Endodermal cell (in vitro differentiated cells): ENCODE results near the gene SLC29A1. TPM values are rescaled to one million over a fixed set of nuclear protein-coding genes. Genes with fewer than 3 reads are reported as not detected.

Source experiments
- DNase-seq: peaks from one replicate; pipeline ENCODE4 v3.0.0-alpha.2; 2017
- H3K27ac ChIP-seq: 2 replicates; pipeline ENCODE4 v1.5.1; 2013; ENCODE audit warnings: mild to moderate bottlenecking, low read depth, low read length, moderate library complexity
- H3K27me3 ChIP-seq: 2 replicates; pipeline ENCODE4 v1.6.1; 2013; ENCODE audit warnings: mild to moderate bottlenecking, low read length, moderate library complexity; ENCODE audit not compliant: insufficient read depth, control insufficient read depth, poor library complexity, severe bottlenecking
- H3K36me3 ChIP-seq: 2 replicates; pipeline ENCODE4 v1.7.0; 2013; ENCODE audit warnings: mild to moderate bottlenecking, low read length, moderate library complexity; ENCODE audit not compliant: control insufficient read depth, insufficient read depth
- H3K4me1 ChIP-seq: one replicate; pipeline ENCODE4 v1.7.0; 2013; ENCODE audit warnings: low read length; ENCODE audit not compliant: control insufficient read depth, insufficient read depth
- H3K4me3 ChIP-seq: 2 replicates; pipeline ENCODE4 v1.5.1; 2013; ENCODE audit warnings: mild to moderate bottlenecking, low read length, moderate library complexity
- H3K9ac ChIP-seq: 2 replicates; pipeline ENCODE4 v1.6.1; 2013; ENCODE audit warnings: mild to moderate bottlenecking, low read length, moderate library complexity; ENCODE audit not compliant: poor library complexity, severe bottlenecking; ENCODE audit errors: extremely low read depth
- H3K9me3 ChIP-seq: 2 replicates; pipeline ENCODE4 v1.6.1; 2013; ENCODE audit warnings: mild to moderate bottlenecking, low read length, moderate library complexity; ENCODE audit not compliant: control insufficient read depth
- H3K27ac Mint-ChIP-seq: 2 replicates; pipeline ENCODE4 v1.8.0; 2020; ENCODE audit warnings: mixed read lengths
- H3K27me3 Mint-ChIP-seq: 2 replicates; pipeline ENCODE4 v1.8.0; 2021; ENCODE audit warnings: mild to moderate bottlenecking, mixed read lengths; ENCODE audit not compliant: insufficient read depth
- H3K36me3 Mint-ChIP-seq: 2 replicates; pipeline ENCODE4 v1.8.0; 2020; ENCODE audit warnings: low read depth, mixed read lengths
- H3K4me1 Mint-ChIP-seq: 2 replicates; pipeline ENCODE4 v1.8.0; 2020; ENCODE audit warnings: mixed read lengths
- H3K4me3 Mint-ChIP-seq: 2 replicates; pipeline ENCODE4 v1.8.0; 2020; ENCODE audit warnings: mild to moderate bottlenecking, moderate library complexity, mixed read lengths
- H3K9me3 Mint-ChIP-seq: 2 replicates; pipeline ENCODE4 v1.8.0; 2020; ENCODE audit warnings: mild to moderate bottlenecking, mixed read lengths
- WGBS, 2 experiments: methylation state at CpG; one replicate each; pipeline versions ENCODE4 v1.1.5 to v1.1.7; 2013; ENCODE audit warnings: missing lambda C conversion rate in 2 of 2, mixed read lengths in 1 of 2; ENCODE audit not compliant: insufficient coverage in 1 of 2, insufficient read length in 1 of 2; 5-methylcytosine and 5-hydroxymethylcytosine counted together
- total RNA-seq, 2 donors: library from RNA; stranded (reverse); fragmentation: NEBNext Ultra II Directional in 1 of 2; extraction: Animal tissue kit (Norgen Biotek cat#: 25700) in 1 of 2; gene quantifications; 2 replicates in 1 of 2; 3 replicates in 1 of 2; pipeline ENCODE4 v1.2.1, GENCODE V29; 2021
- TF ChIP-seq, protein P1 (sequence below): fragments of 200-600 bp; sonication (generic); conservative IDR thresholded peaks from 2 replicates; pipeline ENCODE4 v1.5.0; 2021; ENCODE audit warnings: antibody characterized with exemption, mild to moderate bottlenecking

The SLC29A1 gene
- total RNA-seq, 2 donors from 2014 or later, result 129 to 155 TPM

DNA sequence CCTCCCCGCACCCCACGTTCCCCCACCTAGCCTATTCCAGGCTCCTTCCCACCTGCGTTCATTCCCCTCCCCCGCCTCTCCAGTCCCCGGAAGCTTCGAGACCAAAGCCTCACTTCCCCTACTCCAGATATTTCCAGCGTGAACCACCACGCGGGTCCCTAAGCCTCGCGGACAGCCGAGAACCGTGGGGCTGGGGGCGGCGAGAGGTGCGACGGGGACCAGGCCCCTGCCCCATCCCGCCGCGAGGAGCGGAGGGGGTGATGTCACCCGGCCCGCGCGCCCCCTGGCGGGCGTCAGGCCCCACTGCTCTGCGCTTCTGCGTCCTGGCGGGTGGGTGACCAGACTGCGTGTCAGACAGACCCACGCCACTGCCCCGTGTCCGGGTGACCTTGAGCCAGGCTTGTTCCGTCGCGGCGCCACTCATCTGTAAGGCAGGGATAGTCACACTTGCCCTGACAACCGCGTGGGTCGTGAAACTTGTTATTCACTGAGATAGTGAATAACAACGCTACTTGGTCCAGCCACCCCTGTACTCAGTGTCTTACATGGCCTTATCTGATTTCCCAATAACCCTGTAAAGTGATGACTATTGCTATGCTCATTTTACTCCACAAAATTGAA, 14.5 kb downstream of the SLC29A1 start:
- Histone ChIP-seq H3K36me3 (no peaks in the 10 kb centered on the region), H3K4me1 (peaks cover 7% of the 10 kb centered on the region), H3K27ac (no peak overlapping the region), H3K27me3 (no peaks in the 10 kb centered on the region), H3K9ac (peak overlapping the region; percentile 87), H3K9me3 (no peaks in the 10 kb centered on the region), H3K4me3 (peak overlapping the region; percentile 81)
- TF ChIP-seq, protein P1, sequence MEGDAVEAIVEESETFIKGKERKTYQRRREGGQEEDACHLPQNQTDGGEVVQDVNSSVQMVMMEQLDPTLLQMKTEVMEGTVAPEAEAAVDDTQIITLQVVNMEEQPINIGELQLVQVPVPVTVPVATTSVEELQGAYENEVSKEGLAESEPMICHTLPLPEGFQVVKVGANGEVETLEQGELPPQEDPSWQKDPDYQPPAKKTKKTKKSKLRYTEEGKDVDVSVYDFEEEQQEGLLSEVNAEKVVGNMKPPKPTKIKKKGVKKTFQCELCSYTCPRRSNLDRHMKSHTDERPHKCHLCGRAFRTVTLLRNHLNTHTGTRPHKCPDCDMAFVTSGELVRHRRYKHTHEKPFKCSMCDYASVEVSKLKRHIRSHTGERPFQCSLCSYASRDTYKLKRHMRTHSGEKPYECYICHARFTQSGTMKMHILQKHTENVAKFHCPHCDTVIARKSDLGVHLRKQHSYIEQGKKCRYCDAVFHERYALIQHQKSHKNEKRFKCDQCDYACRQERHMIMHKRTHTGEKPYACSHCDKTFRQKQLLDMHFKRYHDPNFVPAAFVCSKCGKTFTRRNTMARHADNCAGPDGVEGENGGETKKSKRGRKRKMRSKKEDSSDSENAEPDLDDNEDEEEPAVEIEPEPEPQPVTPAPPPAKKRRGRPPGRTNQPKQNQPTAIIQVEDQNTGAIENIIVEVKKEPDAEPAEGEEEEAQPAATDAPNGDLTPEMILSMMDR, result peak; percentile 99
- H3K27me3 Mint-ChIP-seq, result peaks cover 4% of the 10 kb centered on the region
- H3K9me3 Mint-ChIP-seq, result no peaks in the 10 kb centered on the region
- peaks cover 12% of the 10 kb centered on the region for H3K36me3 Mint-ChIP-seq
- H3K27ac Mint-ChIP-seq, result peak overlapping the region; percentile 97
- peak; percentile 90 for DNase-seq
- H3K4me1 Mint-ChIP-seq, result peaks cover 24% of the 10 kb centered on the region
- 4 to 5% methylated on average over 21 to 42 of the region's 42 CpGs for WGBS, 2 experiments
- H3K4me3 Mint-ChIP-seq, result peak overlapping the region; percentile 71

DNA sequence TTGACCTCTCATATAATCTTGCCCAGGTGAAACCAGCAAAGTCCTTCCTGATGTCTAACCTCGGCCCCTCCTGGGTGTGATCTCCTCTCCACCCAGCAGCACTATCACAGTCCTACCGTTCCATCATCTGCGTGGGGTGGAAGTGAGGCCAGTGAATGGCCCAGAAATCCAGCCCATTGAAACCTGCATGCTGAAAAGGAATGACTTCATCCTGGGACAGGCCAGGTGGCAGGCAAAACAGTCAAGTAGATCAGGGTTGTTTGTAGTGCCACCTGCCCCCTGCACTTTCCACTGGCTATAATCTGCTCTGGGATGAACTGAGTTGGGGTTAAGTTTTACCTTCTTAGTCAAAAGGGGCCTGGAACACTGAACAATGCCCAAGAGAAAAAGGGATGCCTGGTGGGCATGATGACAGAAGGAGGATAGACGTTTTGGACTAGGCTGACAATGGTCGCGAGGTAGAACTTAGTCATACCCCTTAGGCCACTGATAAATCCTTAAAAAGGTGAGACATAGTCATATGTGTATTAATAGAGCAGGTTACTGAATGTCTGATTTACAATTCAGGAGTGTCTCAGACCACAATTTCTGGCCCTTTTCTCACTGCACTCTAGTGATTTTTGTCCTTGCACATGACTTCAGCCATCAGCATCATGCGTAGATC, 15.4 kb downstream of the SLC29A1 start:
- TF ChIP-seq, protein P1, result no peak
- no peaks in the 10 kb centered on the region for H3K36me3 ChIP-seq
- H3K27ac Mint-ChIP-seq, result no peak overlapping the region
- 75 to 89% methylated on average over 2 to 7 of the region's 7 CpGs for WGBS, 2 experiments
- H3K4me3 Mint-ChIP-seq, result peak overlapping the region; percentile 71
- no peak overlapping the region for H3K27ac ChIP-seq
- H3K36me3 Mint-ChIP-seq, result peaks cover 5% of the 10 kb centered on the region
- no peak overlapping the region for H3K9ac ChIP-seq
- DNase-seq, result no peak
- H3K4me1 ChIP-seq, result peaks cover 7% of the 10 kb centered on the region
- no peaks in the 10 kb centered on the region for H3K9me3 ChIP-seq
- no peaks in the 10 kb centered on the region for H3K27me3 ChIP-seq
- H3K9me3 Mint-ChIP-seq, result no peaks in the 10 kb centered on the region
- peaks cover 4% of the 10 kb centered on the region for H3K27me3 Mint-ChIP-seq
- H3K4me3 ChIP-seq, result no peak overlapping the region
- H3K4me1 Mint-ChIP-seq, result peaks cover 21% of the 10 kb centered on the region

DNA sequence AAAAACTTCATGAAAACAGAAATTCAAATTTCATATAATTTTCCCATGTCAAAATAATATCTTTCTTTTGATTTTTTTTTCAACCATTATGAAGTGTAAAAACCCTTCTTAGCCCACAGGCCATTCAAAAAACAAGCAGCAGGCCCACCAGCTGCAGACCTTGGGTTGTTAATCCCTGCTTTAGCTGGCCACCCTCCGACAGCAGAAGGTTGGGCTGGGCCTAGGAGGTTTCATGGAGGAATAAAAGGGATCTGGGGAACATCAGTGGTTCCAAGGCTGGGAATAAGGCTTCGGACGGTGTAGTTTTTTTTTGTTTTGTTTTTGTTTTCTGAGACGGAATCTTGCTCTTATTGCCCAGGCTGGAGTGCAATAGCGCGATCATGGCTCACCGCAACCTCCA, 19.9 kb downstream of the SLC29A1 start:
- Mint-ChIP-seq H3K4me3 (no peak overlapping the region), H3K27ac (no peak overlapping the region), H3K4me1 (peaks cover 9% of the 10 kb centered on the region), H3K36me3 (peaks cover 10% of the 10 kb centered on the region), H3K9me3 (peaks cover 2% of the 10 kb centered on the region), H3K27me3 (peaks cover 4% of the 10 kb centered on the region)
- H3K36me3 ChIP-seq, result peaks cover 6% of the 10 kb centered on the region
- TF ChIP-seq, protein P1, result no peak
- H3K27ac ChIP-seq, result no peak overlapping the region
- H3K4me3 ChIP-seq, result no peak overlapping the region
- 89 to 96% methylated on average over 3 to 7 of the region's 7 CpGs for WGBS, 2 experiments
- H3K27me3 ChIP-seq, result no peaks in the 10 kb centered on the region
- no peaks in the 10 kb centered on the region for H3K4me1 ChIP-seq
- DNase-seq, result no peak
- no peaks in the 10 kb centered on the region for H3K9me3 ChIP-seq
- H3K9ac ChIP-seq, result no peak overlapping the region
